ENCODE data around the gene HMGA1.

DNA sequence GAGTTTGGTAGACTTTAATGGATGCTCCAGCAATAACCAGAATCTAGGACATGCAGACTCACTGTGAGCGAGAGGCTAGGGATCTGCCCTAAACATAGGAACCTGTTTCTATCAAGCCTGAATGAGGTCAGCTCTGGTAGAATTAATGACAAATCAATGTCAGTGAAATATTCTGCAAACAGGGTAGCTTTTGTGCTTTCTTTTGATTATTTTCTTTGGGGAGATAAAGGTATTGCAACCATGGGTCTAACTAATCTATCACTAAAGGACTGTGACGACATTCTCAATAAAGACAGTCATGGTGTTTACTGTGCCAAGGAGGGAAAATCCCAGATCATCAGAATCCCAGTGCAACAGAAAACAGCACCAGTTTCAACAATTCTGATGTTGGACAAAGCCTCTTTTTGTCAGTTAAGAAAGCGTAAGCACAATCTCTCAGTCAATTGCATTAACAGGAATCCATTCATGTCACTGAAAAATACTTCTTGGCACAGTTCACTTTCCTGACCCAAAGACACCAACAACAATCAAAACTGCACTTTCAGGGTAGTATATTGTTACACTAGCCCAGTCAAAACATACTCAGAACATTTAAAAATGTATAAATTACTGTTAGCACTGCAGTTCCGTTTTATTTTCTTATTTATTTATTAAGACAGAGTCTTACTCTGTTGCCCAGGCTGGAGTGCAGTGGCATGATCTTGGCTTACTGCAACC, 48.9 kb downstream of the HMGA1 start:
- TF ChIP-seq, protein P1, sequence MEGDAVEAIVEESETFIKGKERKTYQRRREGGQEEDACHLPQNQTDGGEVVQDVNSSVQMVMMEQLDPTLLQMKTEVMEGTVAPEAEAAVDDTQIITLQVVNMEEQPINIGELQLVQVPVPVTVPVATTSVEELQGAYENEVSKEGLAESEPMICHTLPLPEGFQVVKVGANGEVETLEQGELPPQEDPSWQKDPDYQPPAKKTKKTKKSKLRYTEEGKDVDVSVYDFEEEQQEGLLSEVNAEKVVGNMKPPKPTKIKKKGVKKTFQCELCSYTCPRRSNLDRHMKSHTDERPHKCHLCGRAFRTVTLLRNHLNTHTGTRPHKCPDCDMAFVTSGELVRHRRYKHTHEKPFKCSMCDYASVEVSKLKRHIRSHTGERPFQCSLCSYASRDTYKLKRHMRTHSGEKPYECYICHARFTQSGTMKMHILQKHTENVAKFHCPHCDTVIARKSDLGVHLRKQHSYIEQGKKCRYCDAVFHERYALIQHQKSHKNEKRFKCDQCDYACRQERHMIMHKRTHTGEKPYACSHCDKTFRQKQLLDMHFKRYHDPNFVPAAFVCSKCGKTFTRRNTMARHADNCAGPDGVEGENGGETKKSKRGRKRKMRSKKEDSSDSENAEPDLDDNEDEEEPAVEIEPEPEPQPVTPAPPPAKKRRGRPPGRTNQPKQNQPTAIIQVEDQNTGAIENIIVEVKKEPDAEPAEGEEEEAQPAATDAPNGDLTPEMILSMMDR (conservative IDR thresholded peaks at IDR 0.05; ENCODE audit: low read length), result no peak
- TF ChIP-seq EZH2phosphoT487 (IDR thresholded peaks at IDR 0.05; ENCODE audit: borderline replicate concordance), result no peak

All from Loucy (cell line).